GM12874 (cell line): ENCODE results near the gene HIVEP2.

ENCODE experiments used
- CTCF ChIP-seq: IDR thresholded peaks from 2 replicates; pipeline ENCODE4 v1.5.1; 2011; ENCODE audit warnings: low read depth, mild to moderate bottlenecking, control low read depth, low read length, moderate library complexity; ENCODE audit not compliant: insufficient read depth

The HIVEP2 gene

GRCh38 chr6:142927271-142927580, 17.8 kb downstream of the HIVEP2 start:
- no peak for TF ChIP-seq CTCF

- TF ChIP-seq CTCF = no peak
These were observed 18.3 kb downstream of the HIVEP2 start for GRCh38 chr6:142926494-142927270.

- TF ChIP-seq CTCF = no peak
These were observed 18.8 kb downstream of the HIVEP2 start for GRCh38 chr6:142926177-142926493.

GRCh38 chr6:142925575-142926110, 19.3 kb downstream of the HIVEP2 start:
- no peak for TF ChIP-seq CTCF

GRCh38 chr6:142918339-142919042, 26.5 kb downstream of the HIVEP2 start:
- TF ChIP-seq CTCF = no peak

- TF ChIP-seq CTCF = no peak
These were observed 28.1 kb downstream of the HIVEP2 start for GRCh38 chr6:142916881-142917280.

GRCh38 chr6:142914937-142915697, 29.9 kb downstream of the HIVEP2 start:
- TF ChIP-seq CTCF = no peak
